DND-41 (cell line): ENCODE results near the gene SDC4.

ENCODE experiments used
- ATAC-seq: fragments of 200-7000 bp; cut with Tn5 transposase; 3 replicates; pipeline ENCODE4 v1.9.1; 2021; ENCODE audit warnings: low read depth; ENCODE audit not compliant: insufficient read depth
- DNase-seq: peaks from one replicate; pipeline ENCODE4 v3.0.0-alpha.2; 2020
- H2AFZ ChIP-seq: 2 replicates; pipeline ENCODE4 v1.6.0; 2012; ENCODE audit warnings: low read depth, low read length
- H3K27ac ChIP-seq: 2 replicates; pipeline ENCODE4 v1.5.1; 2012; ENCODE audit warnings: low read length, inconsistent platforms
- H3K27me3 ChIP-seq: fragments of 200-600 bp; sonication (generic); 2 replicates; pipeline ENCODE4 v1.6.0; 2012; ENCODE audit warnings: low read length, mild to moderate bottlenecking, inconsistent platforms; ENCODE audit not compliant: insufficient read depth, poor library complexity
- H3K36me3 ChIP-seq: 2 replicates; pipeline ENCODE4 v1.5.1; 2012; ENCODE audit warnings: low read length, inconsistent platforms; ENCODE audit not compliant: insufficient read depth
- H3K4me1 ChIP-seq: 2 replicates; pipeline ENCODE4 v1.5.1; 2012; ENCODE audit warnings: mild to moderate bottlenecking, low read length; ENCODE audit not compliant: insufficient read depth
- H3K4me2 ChIP-seq: 2 replicates; pipeline ENCODE4 v1.6.0; 2012; ENCODE audit warnings: mild to moderate bottlenecking, moderate library complexity, low read length, inconsistent platforms; ENCODE audit not compliant: insufficient read depth
- H3K4me3 ChIP-seq, 2 experiments: fragments of 200-600 bp in 1 of 2; shearing (Covaris generic) in 1 of 2; 2 replicates each; pipeline ENCODE4 v1.5.1; 2012 to 2016; ENCODE audit warnings: inconsistent platforms in 2 of 2, low read length in 2 of 2, mild to moderate bottlenecking in 2 of 2, low read depth in 1 of 2, moderate library complexity in 1 of 2
- H3K79me2 ChIP-seq: 2 replicates; pipeline ENCODE4 v1.6.0; 2012; ENCODE audit warnings: low read length, inconsistent platforms; ENCODE audit not compliant: insufficient read depth
- H3K9ac ChIP-seq: 2 replicates; pipeline ENCODE4 v1.6.0; 2012; ENCODE audit warnings: low read depth, mild to moderate bottlenecking, inconsistent platforms, low read length, moderate library complexity
- H3K9me3 ChIP-seq: 2 replicates; pipeline ENCODE4 v1.5.1; 2012; ENCODE audit warnings: low read length, moderate library complexity, mild to moderate bottlenecking, inconsistent platforms; ENCODE audit not compliant: insufficient read depth, severe bottlenecking
- H4K20me1 ChIP-seq: 2 replicates; pipeline ENCODE4 v1.6.0; 2012; ENCODE audit warnings: low read length; ENCODE audit not compliant: insufficient read depth
- CTCF ChIP-seq: IDR thresholded peaks from 2 replicates; pipeline ENCODE4 v1.5.1; 2012; ENCODE audit warnings: borderline replicate concordance, low read length, moderate library complexity, mild to moderate bottlenecking; ENCODE audit not compliant: poor library complexity, severe bottlenecking; ENCODE audit errors: extremely low read depth
- EZH2 ChIP-seq: IDR thresholded peaks from 3 replicates; pipeline ENCODE4 v1.6.1; 2012; ENCODE audit warnings: borderline replicate concordance, low read depth, mild to moderate bottlenecking, moderate library complexity, low read length, inconsistent platforms; ENCODE audit not compliant: severe bottlenecking

The SDC4 gene

DNA sequence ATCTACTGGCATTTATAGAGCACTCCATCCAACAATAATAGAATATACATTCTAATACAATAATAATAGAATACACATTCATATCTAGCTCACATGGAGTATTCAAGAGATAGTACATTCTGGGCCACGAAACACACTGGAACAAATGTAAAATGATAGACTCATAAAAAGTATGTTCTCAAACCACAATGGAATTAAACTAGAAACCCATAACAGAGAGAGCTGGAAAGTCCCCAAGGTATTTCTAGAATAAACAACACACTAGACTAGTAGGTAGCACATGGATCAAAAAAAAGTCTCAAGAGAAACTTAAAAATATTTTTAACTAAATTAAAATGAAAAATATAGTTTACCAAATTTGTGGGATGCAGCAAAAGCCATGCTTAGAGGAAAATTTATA, 39.0 kb upstream of the SDC4 start:
- no peaks in the 10 kb centered on the region for H3K27me3 ChIP-seq
- no peak overlapping the region for H3K27ac ChIP-seq
- H4K20me1 ChIP-seq = no peaks in the 10 kb centered on the region
- no peaks in the 10 kb centered on the region for H3K4me1 ChIP-seq
- TF ChIP-seq EZH2 (no peak), CTCF (no peak)
- H3K9ac ChIP-seq = no peak overlapping the region
- no peaks in the 10 kb centered on the region for H3K79me2 ChIP-seq
- H3K4me2 ChIP-seq = no peak overlapping the region
- H2AFZ ChIP-seq = no peak overlapping the region
- ATAC-seq = no peak
- DNase-seq = no peak
- H3K9me3 ChIP-seq = no peaks in the 10 kb centered on the region
- no peaks in the 10 kb centered on the region for H3K36me3 ChIP-seq
- no peak overlapping the region for H3K4me3 ChIP-seq

DNA sequence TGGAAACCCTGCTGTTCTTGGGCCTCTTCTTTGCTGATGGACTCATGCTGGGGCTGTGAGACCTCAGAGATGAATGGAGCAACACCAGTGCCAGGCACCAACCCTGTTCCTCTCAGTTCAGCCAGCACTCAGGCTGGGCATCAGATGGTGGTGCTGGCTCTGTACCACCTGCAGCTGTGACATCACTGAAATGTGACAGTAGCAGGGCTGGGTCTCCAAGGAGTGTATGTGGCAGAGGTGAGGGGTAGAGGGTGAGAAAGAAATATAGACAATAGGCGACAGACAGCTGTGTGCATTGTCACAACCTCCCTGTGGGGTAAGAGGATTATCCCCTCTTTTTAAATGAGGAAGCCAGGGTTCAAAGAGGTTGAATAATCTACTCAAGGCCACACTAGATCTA, 30.0 kb upstream of the SDC4 start, which contains the start of gene TP53TG5:
TP53TG5 (minus strand) TSS at position 135 of the 400 bp plus-strand sequence; CDS start at position 46, 89 bp downstream.
- no peak for ATAC-seq
- TF ChIP-seq CTCF = no peak
- no peak for TF ChIP-seq EZH2
- H4K20me1 ChIP-seq = no peaks in the 10 kb centered on the region
- H3K27ac ChIP-seq = no peak within 1 kb of the TSS
- H3K4me3 ChIP-seq = no peak within 1 kb of the TSS
- no peaks in the 10 kb centered on the region for H3K27me3 ChIP-seq
- H3K4me1 ChIP-seq = peaks cover 12% of the 10 kb centered on the region
- H2AFZ ChIP-seq = no peak within 1 kb of the TSS
- H3K79me2 ChIP-seq = no peaks in the 10 kb centered on the region
- H3K4me2 ChIP-seq = no peak within 1 kb of the TSS
- no peak within 1 kb of the TSS for H3K9ac ChIP-seq
- no peaks in the 10 kb centered on the region for H3K36me3 ChIP-seq
- no peak for DNase-seq
- no peaks in the 10 kb centered on the region for H3K9me3 ChIP-seq

DNA sequence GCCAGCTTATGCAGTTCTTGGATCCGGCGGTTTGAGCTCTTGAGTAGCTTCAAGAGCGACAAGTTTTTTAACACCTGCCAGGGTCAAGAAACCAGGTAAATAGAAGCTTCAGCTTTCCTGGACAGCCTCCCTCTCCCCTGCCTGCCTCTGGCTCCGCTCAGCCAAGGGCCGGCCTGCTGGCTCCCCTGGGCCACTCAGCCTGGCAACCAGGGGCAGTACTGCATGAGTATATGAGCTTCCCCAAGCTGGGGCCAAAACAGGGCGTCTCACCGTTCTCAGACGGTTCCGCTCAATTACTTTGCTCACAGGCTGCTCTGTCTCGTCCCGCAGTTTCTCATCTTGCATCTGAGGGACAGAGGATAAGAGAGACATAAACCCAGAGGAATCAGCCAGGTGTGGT, 29.0 kb upstream of the SDC4 start:
- Histone ChIP-seq H3K36me3 (no peaks in the 10 kb centered on the region), H4K20me1 (no peaks in the 10 kb centered on the region), H3K4me1 (peaks cover 16% of the 10 kb centered on the region), H3K4me3 (no peak overlapping the region), H3K27ac (no peak overlapping the region), H3K9me3 (no peaks in the 10 kb centered on the region), H3K9ac (no peak overlapping the region), H3K79me2 (no peaks in the 10 kb centered on the region), H3K4me2 (no peak overlapping the region), H3K27me3 (no peaks in the 10 kb centered on the region), H2AFZ (no peak overlapping the region)
- TF ChIP-seq EZH2 (no peak), CTCF (no peak)
- DNase-seq = no peak
- ATAC-seq = no peak

- DNase-seq (no peak), ATAC-seq (no peak)
- Histone ChIP-seq H3K4me3 (no peak overlapping the region), H3K27ac (no peak overlapping the region), H3K79me2 (no peaks in the 10 kb centered on the region), H2AFZ (no peak overlapping the region), H3K9ac (no peak overlapping the region), H3K36me3 (no peaks in the 10 kb centered on the region), H3K9me3 (no peaks in the 10 kb centered on the region), H3K4me2 (no peak overlapping the region), H4K20me1 (peaks cover 5% of the 10 kb centered on the region; the same call in 1 of the 2 replicates), H3K4me1 (peaks cover 16% of the 10 kb centered on the region), H3K27me3 (no peaks in the 10 kb centered on the region)
- TF ChIP-seq EZH2 (no peak), CTCF (no peak)
Observed at GRCh38 chr20:45374966-45375365, 26.7 kb upstream of the SDC4 start.
